HT1080 (cell line): ENCODE data around the gene CD274. TPM values are rescaled to one million over a fixed set of nuclear protein-coding genes. Genes with fewer than 3 reads are reported as not detected.
"Not testable (repeated sequence)": the region's sequence is repeated elsewhere in the genome, so short reads cannot be mapped to it uniquely, and the experiment has no call there.

ENCODE experiments used
- DNase-seq: peaks from one replicate; pipeline ENCODE4 v3.0.0-alpha.2; 2015; ENCODE audit warnings: low read depth
- total RNA-seq: library from RNA; depleted of rRNA; stranded (reverse); fragments of >200 nt; shearing (Covaris generic); gene quantifications from 2 replicates; pipeline ENCODE4 v1.2.3, GENCODE V29; 2014

Gene CD274
- total RNA-seq, 1 experiment from 2014 or later = 14.3 TPM

- DNase-seq = peak; percentile 96
Observed at GRCh38 chr9:5437254-5438216, 12.8 kb upstream of the CD274 start, which contains the start of gene PLGRKT. Gene PLGRKT (minus strand): TSS chr9:5437925. CDS start chr9:5431977, 5,948 bp downstream.

GRCh38 chr9:5438301-5439162 is 11.8 kb upstream of the CD274 start:
- DNase-seq = no peak

- DNase-seq = no peak
Observed at GRCh38 chr9:5440426-5440825, 9.9 kb upstream of the CD274 start.

GRCh38 chr9:5441043-5441442 is 9.3 kb upstream of the CD274 start:
- peak; percentile 70 for DNase-seq

- no peak for DNase-seq
Observed at GRCh38 chr9:5442400-5443011, 7.8 kb upstream of the CD274 start.

- no peak for DNase-seq
Observed at GRCh38 chr9:5443850-5444249, 6.5 kb upstream of the CD274 start.

- DNase-seq = not testable (repeated sequence)
Observed at GRCh38 chr9:5445096-5445495, 5.2 kb upstream of the CD274 start.

DNA sequence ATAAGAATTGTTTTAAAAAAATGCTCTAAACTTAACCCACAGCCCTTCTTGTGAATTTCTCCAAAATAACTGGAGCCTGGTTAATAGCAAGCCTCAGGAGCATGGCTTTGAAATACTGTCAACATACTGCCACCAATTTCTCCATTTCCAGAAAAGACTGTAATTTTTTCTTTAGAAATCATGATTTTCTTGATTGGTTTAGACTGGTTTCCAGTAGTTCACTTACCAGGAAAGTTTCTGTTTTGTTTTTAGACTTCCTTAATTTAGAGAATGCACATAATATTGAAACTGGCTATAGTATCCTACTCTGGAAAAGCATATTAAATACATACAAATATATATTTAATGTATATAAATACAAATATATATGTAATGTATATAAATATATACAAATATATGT is 4.5 kb upstream of the CD274 start:
- DNase-seq = no peak

DNA sequence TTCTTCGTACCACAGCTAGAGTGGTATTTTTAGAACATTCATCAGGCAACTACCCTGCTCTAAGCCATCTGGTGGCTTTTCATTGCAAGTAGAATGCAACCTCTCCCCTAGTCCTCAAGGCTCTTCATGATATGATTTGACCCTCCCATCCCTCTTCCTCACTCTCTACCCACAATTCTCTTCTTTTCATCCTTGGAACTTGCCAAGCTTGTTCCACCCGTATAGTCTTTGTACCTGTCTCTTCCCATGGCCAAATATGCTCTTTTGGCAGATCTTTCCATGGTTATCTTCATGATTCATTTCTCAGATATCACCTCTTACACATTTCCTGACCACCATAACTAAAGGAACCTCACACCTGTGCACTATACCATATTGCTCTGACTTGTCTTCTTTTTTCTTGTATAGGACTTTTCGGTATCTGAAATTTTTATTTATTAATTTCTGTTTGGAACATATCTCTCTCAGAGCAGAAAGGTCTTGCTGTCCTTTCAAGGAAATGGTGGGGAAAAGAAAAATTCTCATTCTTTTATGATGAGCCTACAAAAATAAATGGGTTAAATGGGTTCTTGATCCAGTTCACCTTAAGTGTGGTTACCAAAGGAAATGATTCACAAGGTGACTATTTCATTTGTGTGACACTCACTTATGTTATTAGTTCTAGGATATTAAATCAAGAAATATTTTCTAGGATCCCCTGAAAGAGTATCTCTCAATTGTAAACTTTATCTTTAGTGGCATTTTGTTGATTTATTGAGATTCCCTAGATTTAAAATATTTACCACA is 3.7 kb upstream of the CD274 start:
- peak; percentile 78 for DNase-seq

GRCh38 chr9:5447337-5447736 is 3.0 kb upstream of the CD274 start:
- no peak for DNase-seq

DNA sequence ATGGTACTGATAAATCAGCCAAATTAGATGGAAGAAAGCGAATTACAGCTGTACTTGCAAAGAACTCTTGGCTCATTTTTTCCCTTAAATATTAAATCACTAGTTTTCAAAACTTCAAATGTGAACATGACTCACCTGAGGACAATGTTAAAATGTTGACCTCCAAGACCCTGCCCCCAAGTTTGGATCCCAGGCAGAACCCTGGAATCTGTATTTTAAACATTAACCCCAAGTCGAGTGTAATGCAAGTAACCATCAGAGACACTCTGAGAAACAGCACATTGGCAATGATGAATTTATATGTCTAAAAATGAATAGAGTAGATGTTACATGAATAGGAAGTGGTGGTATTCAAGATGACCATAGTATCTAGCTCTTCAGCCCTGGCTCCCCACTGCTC is 2.3 kb upstream of the CD274 start:
- no peak for DNase-seq

DNA sequence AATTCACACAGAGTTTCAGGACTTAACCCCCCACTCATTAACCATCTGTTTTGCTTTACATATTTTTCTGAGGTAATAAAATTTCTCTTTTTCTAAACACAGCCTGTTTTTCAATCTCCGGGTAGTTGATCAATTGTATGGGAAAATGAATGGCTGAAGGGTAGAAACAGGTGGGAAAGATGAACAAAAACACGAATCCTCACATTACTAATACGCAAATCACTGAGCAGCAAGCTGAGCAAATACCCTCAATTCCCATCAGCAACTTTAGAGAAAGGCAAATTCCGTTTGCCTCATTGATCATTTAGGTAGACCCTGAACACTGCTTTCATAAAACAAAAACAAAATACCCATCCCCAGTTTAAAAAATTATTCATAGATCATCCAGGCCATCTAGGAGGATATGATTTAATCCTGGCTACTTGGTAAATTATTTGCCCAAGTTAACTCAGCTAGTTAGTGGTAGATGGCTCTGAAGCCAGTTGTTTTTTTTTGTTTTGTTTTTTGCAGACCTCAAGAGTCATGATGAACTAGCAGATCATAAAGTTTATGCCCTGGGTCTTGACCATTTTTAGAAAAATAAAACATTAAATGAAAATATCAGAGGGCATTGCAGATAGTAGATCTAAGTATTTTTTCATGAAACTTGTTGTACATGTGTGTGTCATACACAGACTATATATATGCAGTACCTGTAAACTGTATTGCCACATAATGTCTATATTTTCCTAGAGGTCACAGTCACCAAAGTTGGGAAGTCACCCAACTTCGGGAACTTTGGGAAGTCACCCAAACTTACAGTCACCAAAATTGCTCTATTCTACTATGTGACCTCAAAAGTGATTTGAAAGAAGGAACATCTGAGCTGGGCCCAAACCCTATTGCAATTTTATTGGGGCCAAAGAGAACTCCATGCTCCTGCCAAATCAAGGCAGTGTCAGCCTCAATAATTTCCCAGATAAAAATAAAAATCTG is 1.6 kb upstream of the CD274 start:
- DNase-seq = no peak

DNA sequence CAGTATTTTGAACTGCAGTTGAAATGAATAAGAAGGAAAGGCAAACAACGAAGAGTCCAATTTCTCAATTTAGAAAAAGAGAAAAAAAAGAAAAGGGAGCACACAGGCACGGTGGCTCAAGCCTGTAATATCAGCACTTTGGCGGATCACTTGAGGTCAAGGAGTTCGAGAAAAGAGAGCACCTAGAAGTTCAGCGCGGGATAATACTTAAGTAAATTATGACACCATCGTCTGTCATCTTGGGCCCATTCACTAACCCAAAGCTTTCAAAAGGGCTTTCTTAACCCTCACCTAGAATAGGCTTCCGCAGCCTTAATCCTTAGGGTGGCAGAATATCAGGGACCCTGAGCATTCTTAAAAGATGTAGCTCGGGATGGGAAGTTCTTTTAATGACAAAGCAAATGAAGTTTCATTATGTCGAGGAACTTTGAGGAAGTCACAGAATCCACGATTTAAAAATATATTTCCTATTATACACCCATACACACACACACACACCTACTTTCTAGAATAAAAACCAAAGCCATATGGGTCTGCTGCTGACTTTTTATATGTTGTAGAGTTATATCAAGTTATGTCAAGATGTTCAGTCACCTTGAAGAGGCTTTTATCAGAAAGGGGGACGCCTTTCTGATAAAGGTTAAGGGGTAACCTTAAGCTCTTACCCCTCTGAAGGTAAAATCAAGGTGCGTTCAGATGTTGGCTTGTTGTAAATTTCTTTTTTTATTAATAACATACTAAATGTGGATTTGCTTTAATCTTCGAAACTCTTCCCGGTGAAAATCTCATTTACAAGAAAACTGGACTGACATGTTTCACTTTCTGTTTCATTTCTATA is 602 bp upstream of the CD274 start:
- peak; percentile 48 for DNase-seq

- DNase-seq = no peak
Observed at GRCh38 chr9:5452286-5452609, 1.9 kb downstream of the CD274 start.

DNA sequence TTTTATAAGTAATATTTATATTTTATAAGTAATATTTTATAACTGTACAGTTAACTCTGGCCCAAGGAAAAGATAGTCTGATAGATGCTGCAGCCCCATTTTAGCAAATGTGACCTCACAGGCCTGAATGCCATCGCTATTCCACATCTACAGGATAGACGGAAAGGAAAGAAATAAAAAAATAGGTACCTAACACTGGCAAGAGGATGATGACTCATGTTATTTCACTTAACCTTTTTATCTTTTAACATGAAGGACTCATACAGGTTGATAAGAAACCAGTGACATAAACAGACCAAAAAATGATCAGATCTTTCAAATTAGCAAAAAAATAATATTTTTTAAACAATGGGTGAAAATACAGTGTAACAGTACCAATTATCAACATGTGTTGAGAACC is 2.7 kb downstream of the CD274 start:
- DNase-seq = peak; percentile 58

- no peak for DNase-seq
Observed at GRCh38 chr9:5453673-5454072, 3.3 kb downstream of the CD274 start.

- peak; percentile 87 for DNase-seq
Observed at GRCh38 chr9:5455181-5455580, 4.8 kb downstream of the CD274 start.

DNA sequence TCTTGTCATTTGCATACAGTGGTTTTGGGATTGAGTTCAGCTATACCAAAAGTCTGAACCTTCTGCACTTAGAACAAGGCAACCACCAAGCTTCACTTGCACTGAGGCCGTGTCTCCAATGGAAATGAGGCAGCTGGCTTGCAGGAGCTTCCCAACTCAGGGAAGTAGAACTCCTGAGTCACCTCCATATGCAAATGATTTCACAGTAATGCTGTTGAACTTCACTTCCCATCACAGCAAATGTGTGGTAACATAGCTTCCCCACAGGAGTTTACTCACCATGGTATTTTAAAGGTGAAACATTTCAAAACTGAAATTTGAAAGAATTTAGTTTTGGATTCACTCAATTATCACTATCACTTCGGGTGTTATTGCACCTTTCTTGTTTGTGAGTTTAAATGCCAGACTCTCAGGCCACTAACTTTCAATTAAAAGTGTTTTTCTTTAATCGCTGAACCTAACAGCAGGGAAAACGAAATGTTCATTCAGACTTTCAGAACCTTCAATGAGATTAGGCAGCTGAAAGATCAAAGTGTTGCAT is 9.0 kb downstream of the CD274 start:
- peak; percentile 52 for DNase-seq

DNA sequence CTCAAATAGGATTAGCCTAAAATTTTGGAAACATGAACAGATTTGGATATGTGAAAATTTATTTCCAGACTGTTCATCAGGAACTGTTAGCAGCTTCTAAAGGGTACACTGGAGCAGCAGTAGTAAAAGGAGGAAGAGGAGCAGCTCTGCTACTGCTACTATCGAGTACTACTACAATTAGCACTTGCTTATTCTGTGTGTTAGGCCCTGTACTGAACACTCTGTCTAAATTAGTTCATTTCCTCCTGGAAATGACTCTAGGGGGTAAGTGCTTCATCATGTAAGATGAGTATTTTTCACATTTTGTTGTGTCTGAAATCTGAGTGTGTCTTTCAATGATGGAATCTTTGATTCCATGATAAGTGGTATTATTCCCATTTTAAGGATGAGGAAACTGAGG is 9.8 kb downstream of the CD274 start:
- no peak for DNase-seq
